Effector memory CD8-positive, alpha-beta T cell (primary cell): ENCODE measurements around the gene GSE1.
A peak's percentile ranks its signal among the peaks of the same experiment; 100 is the strongest.

ENCODE experiments used
- ATAC-seq: fragments of 150-1000 bp; cut with Tn5 transposase; replicated peaks from 2 replicates; pipeline ENCODE4 v1.10.0; 2021; ENCODE audit warnings: mild to moderate bottlenecking, moderate library complexity
- DNase-seq, 3 experiments: peaks; one replicate each; pipeline ENCODE4 v3.0.0; 2021
- H3K27ac Mint-ChIP-seq, 2 donors: one replicate each; pipeline ENCODE4 v1.8.0; 2022; ENCODE audit warnings: mild to moderate bottlenecking in 2 of 2, mixed read lengths in 2 of 2, moderate library complexity in 2 of 2
- H3K27me3 Mint-ChIP-seq, 2 donors: one replicate each; pipeline ENCODE4 v1.8.0; 2022; ENCODE audit warnings: mixed read lengths in 2 of 2
- H3K36me3 Mint-ChIP-seq: one replicate; pipeline ENCODE4 v1.8.0; 2022; ENCODE audit warnings: mild to moderate bottlenecking, moderate library complexity, mixed read lengths; ENCODE audit not compliant: insufficient read depth
- H3K4me1 Mint-ChIP-seq, 2 donors: one replicate each; pipeline ENCODE4 v1.8.0; 2022; ENCODE audit warnings: low read depth in 2 of 2, mixed read lengths in 2 of 2
- H3K4me3 Mint-ChIP-seq, 2 donors: one replicate each; pipeline ENCODE4 v1.8.0; 2022; ENCODE audit warnings: mild to moderate bottlenecking in 2 of 2, mixed read lengths in 2 of 2, moderate library complexity in 2 of 2
- H3K9me3 Mint-ChIP-seq, 2 donors: one replicate each; pipeline ENCODE4 v1.8.0; 2022; ENCODE audit warnings: mixed read lengths in 2 of 2

GSE1 gene

DNA sequence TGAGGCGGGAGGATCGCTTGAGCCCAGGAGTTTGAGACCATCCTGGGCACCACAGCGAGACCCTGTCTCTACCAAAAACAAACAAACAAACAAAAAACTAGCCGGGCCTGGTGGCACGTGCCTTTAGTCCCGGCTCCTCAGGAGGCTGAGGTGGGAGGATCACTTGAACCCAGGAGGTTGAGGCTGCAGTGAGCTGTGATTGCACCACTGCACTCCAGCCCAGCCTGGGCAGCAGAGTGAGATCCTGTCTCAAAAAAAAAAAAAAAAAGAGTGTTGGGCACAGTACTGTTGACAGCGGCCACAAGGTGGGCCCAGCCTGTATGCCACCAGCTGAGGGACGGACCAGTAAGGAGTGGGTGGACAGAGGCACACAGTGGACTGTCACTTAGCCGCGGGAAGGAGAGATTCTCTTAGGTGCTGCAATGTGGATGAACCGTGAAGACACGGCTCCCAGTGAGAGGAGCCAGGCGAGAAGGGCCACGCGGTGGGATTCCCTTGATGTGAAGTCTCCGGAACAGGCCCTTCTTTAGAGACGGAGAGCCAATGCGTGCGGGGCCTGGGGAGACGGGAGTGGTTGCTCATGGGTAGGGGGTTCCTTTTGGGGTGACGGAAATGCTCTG is 31.1 kb downstream of the GSE1 start:
- H3K27me3 Mint-ChIP-seq, result no peaks in the 10 kb centered on the region
- peak overlapping the region in 1 of 2 donors; percentile 23 for H3K4me3 Mint-ChIP-seq
- peaks cover 24 to 30% of the 10 kb centered on the region in 2 donors for H3K4me1 Mint-ChIP-seq
- H3K36me3 Mint-ChIP-seq, result peaks cover 27% of the 10 kb centered on the region
- peak overlapping the region; percentile 26 to 67 for H3K27ac Mint-ChIP-seq
- ATAC-seq, result no peak
- no peaks in the 10 kb centered on the region for H3K9me3 Mint-ChIP-seq
- no peak for DNase-seq

DNA sequence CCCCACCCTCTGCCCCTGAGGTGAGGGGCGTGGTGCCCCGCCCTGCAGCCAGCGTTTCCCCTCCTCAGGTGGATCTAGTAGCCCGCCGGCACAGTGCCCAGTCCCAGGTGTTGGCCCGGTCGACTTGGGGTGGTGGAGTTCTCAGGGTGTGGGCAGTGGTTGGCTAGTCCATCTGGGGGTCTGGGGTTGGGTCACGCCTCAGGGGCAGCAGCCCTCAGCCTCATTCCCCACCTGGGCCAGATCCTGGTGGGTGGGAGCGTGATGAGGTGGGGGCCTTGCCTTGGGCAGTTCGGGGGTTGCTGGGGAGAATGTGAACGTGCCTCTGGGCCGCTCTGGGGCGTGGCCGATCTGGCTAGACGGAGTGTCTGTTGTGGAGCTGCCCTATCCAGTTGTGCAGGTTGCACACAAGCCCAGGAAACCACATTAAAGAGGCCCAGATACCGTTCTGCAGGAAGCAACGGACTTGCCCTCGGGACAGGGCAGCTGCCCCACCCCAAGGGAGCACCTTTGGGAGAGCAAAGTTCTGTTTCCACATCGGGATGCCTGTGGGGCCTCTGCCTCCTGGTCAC is 32.0 kb downstream of the GSE1 start:
- Mint-ChIP-seq H3K4me1 (peaks cover 21 to 26% of the 10 kb centered on the region in 2 donors), H3K4me3 (no peak overlapping the region), H3K36me3 (peaks cover 31% of the 10 kb centered on the region), H3K27me3 (no peaks in the 10 kb centered on the region), H3K9me3 (no peaks in the 10 kb centered on the region), H3K27ac (peak overlapping the region; percentile 67 to 68)
- DNase-seq, result no peak
- no peak for ATAC-seq

DNA sequence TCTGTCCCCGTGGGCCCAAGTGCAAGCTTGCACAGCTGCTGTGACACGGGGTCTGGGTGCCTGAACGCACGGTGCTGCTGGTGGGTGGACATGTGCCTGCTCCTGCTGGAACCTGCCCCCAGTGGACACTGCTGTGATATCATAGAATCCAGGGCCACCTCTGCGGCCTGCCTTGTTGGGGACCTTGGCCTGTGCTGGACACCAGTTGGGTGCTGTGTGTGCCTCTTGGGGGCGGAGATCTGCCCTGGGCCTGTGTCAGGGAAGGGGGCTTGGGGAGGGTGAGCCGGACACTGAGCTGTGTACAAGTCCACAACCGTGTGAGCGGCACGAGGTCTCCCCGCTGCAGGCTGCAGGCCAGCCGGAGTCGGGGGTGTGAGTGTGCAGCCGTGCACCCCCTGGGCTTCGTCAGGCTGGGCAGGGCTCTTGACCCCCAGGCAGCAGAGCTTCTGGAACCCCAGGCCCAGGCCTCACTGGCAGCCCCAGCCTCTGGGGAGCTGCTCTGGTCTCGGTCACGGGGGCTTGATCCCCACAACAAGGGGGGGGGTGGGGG is 33.3 kb downstream of the GSE1 start:
- Mint-ChIP-seq H3K27ac (no peak overlapping the region), H3K9me3 (no peaks in the 10 kb centered on the region), H3K4me3 (no peak overlapping the region), H3K27me3 (no peaks in the 10 kb centered on the region), H3K4me1 (peaks cover 18 to 26% of the 10 kb centered on the region in 2 donors), H3K36me3 (peaks cover 27% of the 10 kb centered on the region)
- ATAC-seq (no peak), DNase-seq (no peak)

DNA sequence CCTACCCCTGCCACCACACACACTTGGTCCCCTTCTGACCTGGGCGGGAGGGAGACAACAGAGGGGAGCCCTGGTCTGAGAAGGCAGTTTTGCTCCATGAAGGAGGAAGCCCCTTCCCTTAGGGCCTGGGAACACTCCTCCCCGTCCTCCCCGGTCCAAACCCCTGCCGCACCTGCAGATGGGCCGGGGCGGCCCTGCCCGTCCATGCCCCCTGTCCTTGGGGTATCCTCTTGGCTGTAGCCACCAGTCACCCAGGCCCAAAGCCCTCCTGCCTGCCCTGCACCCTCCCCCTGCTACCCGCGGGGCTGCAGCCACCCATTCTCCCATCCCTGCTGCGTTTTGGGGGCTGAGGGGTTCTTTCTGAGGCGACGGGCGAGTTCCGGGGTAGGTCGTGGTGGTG is 33.9 kb downstream of the GSE1 start:
- H3K9me3 Mint-ChIP-seq, result no peaks in the 10 kb centered on the region
- peaks cover 18 to 26% of the 10 kb centered on the region in 2 donors for H3K4me1 Mint-ChIP-seq
- DNase-seq (no peak), ATAC-seq (no peak)
- H3K27me3 Mint-ChIP-seq, result no peaks in the 10 kb centered on the region
- H3K4me3 Mint-ChIP-seq, result no peak overlapping the region
- peaks cover 25% of the 10 kb centered on the region for H3K36me3 Mint-ChIP-seq
- peak overlapping the region in 1 of 2 donors; percentile 79 for H3K27ac Mint-ChIP-seq

DNA sequence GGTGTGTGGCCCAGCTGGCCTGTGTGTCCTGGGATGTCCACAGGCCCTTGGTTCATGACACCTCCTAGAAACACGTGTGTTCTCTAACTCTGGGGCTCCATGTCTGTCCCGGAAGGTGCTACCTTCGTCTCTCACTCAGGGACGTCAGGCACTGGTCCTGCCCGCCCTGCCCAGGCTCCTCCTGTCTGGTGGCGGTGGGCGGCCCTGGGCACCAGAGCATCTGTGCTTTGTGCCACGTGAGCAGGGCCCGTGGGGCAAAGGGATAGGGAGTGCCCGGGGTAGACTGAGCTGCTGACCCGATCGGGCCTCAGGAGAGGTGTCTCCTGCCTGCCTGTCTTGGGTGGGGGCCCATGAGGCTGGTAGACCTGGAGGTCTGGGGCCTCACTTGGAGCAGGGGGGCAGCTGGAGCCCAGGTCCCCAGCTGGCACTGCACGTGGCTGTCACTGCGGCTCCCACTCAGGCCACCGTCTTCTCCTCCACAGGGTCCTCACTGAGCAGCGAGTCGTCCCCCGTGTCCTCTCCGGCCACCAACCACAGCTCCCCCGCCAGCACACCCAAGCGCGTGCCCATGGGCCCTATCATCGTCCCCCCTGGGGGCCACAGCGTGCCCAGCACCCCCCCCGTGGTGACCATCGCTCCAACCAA is 35.1 kb downstream of the GSE1 start:
- Mint-ChIP-seq H3K4me1 (peaks cover 20 to 22% of the 10 kb centered on the region in 2 donors), H3K9me3 (no peaks in the 10 kb centered on the region), H3K27me3 (no peaks in the 10 kb centered on the region), H3K27ac (peak overlapping the region; percentile 79 to 82), H3K4me3 (no peak overlapping the region), H3K36me3 (peaks cover 31% of the 10 kb centered on the region)
- no peak for DNase-seq
- ATAC-seq, result no peak

DNA sequence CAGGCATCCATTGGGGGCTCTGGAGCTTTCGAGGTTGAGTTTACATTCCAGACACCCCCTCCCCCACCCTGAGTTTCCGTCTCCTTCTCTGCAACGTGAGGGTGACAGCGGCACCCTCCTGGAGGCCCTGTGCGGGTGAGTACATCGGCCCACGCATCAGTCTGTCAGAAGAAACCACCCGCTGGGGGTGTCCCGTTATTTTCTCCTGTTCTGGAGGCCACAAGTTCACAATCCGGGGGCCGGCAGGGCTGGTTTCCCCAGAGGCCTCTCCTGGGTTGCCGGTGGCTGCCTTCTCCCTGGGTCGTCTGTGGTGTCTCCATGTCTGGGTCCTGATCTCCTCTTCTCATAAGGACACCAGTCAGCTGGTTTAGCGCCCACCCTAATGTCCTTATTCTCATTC is 35.7 kb downstream of the GSE1 start:
- H3K27ac Mint-ChIP-seq, result peak overlapping the region; percentile 20 to 79
- H3K4me3 Mint-ChIP-seq, result no peak overlapping the region
- no peaks in the 10 kb centered on the region for H3K9me3 Mint-ChIP-seq
- DNase-seq (no peak), ATAC-seq (no peak)
- peaks cover 17 to 18% of the 10 kb centered on the region in 2 donors for H3K4me1 Mint-ChIP-seq
- no peaks in the 10 kb centered on the region for H3K27me3 Mint-ChIP-seq
- peaks cover 31% of the 10 kb centered on the region for H3K36me3 Mint-ChIP-seq

DNA sequence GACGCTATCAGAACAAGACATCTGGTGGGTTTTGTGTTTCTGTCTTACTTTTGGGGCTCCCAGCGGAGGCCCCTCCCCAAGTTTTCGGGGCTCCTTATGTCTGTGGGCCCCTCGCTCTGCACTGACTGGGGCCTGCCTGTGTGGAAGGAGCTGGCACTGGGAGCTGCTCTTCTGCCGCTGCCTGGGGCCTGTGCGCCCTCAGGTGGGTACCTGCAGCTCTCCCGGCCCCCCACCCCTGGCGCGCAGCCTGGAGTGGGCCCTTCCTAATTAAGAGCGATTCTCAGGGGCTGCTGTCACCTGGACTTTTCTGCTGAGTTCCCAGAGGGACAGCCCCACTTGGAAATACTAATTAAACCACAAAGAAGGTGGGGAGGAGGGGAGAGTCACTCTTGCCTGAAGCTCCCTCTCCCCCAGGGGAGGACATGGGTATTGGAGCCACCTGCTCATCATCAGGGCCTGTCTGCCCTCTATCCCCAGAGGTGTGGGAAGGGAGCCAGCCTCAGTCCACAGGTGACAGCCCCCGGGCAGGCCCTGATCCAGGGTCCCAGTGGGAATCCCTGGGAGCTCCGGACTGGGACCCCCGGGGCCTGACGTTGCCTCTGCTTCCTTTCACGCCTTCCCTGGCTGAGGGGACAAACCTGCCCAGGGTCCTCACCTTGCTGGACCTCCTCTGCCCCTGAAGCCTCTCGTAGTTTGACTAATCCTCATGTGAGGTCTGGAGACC is 36.5 kb downstream of the GSE1 start:
- Mint-ChIP-seq H3K9me3 (no peaks in the 10 kb centered on the region), H3K27ac (peak overlapping the region; percentile 20 to 79), H3K36me3 (peaks cover 31% of the 10 kb centered on the region), H3K27me3 (no peaks in the 10 kb centered on the region), H3K4me1 (peaks cover 11 to 12% of the 10 kb centered on the region in 2 donors), H3K4me3 (no peak overlapping the region)
- ATAC-seq (no peak), DNase-seq (no peak)

DNA sequence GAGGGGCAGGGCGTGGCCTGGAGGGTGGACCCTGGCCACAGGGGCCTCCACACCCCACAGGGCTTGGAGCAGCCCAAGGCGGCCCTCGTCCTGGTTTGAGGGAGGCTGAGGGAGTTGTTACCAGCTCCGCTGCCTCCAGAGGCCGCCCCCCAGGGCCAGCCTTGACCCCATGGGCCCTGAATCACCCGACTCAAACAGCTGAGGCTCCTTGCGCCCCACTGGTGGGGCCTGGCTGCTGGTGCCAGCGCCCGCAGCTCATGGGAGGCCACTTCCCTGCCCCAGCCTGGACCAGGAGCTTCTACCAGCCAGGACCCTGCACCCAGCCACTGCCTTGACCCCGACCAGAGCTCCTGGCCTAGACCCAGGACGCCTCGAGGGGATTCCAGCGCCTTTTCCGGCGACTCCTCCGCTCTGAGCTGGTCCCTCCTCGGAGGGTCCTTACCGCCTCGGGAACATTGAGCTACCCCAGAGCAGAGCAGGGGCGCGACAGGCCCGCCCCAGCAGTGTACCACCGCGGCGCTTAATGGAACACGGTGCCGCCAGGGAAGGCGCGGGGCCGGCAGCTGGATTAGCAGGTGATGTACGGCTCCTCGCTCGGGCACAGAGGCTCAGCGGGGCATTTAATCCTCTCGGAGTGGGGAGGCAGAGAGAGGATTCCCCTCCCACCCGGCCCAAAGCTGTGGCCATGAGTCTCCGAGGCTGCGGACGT is 37.2 kb downstream of the GSE1 start:
- DNase-seq, result no peak
- no peak for ATAC-seq
- Mint-ChIP-seq H3K27me3 (no peaks in the 10 kb centered on the region), H3K27ac (no peak overlapping the region), H3K4me3 (no peak overlapping the region), H3K9me3 (no peaks in the 10 kb centered on the region), H3K36me3 (peaks cover 34% of the 10 kb centered on the region), H3K4me1 (peaks cover 8 to 9% of the 10 kb centered on the region in 2 donors)

- no peak overlapping the region for H3K27ac Mint-ChIP-seq
- peak; percentile 56 for ATAC-seq
- peaks cover 8 to 9% of the 10 kb centered on the region in 2 donors for H3K4me1 Mint-ChIP-seq
- no peaks in the 10 kb centered on the region for H3K9me3 Mint-ChIP-seq
- H3K36me3 Mint-ChIP-seq, result peaks cover 36% of the 10 kb centered on the region
- H3K4me3 Mint-ChIP-seq, result no peak overlapping the region
- H3K27me3 Mint-ChIP-seq, result no peaks in the 10 kb centered on the region
- no peak for DNase-seq
Observed at GRCh38 chr16:85650844-85651628, 37.9 kb downstream of the GSE1 start.

DNA sequence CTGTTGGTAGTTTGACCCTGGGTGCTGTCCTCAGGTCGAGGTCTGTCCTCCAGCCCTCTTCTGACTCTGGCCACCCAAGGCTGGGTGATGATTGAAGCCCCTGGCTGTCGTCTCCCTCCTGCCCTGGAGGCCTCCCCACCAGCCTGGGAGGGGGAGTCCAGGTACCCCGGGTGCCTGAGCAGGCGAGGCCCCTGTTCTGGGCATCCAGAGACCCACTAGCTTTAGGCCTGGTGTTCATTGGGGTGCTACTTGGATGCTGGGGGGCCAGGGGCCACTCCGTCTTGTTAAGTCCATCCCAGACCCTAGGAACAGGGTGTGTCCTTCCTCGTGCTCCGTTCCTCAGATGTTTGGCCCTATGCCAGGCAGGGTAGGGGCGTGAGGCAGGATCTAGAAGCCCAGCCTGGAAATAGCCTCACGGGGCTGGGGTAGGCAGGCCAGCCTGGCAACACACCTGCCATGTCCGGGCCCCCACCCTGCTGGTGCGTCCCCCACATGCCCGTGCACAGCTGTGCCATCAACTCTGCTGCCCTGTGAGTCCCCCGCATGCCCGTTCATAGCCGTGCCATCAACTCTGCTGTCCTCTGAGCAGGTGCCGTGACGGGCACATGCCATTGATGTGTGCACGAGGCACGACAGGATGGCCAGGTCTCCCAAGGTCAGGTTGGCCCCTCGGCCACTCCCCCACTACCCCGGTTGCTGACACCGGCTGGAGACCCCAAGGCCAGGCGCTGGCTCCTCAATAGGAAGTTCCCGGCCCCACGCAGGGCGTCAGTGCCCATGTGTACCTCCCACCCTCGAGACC is 38.7 kb downstream of the GSE1 start:
- no peaks in the 10 kb centered on the region for H3K9me3 Mint-ChIP-seq
- ATAC-seq, result no peak
- no peaks in the 10 kb centered on the region for H3K27me3 Mint-ChIP-seq
- peaks cover 5 to 9% of the 10 kb centered on the region in 2 donors for H3K4me1 Mint-ChIP-seq
- H3K4me3 Mint-ChIP-seq, result no peak overlapping the region
- peaks cover 44% of the 10 kb centered on the region for H3K36me3 Mint-ChIP-seq
- peak overlapping the region; percentile 52 to 86 for H3K27ac Mint-ChIP-seq
- no peak for DNase-seq

GRCh38 chr16:85652431-85653221 is 39.5 kb downstream of the GSE1 start:
- no peak overlapping the region for H3K4me3 Mint-ChIP-seq
- peak in 1 of 3 experiments; percentile 22 for DNase-seq
- H3K9me3 Mint-ChIP-seq, result no peaks in the 10 kb centered on the region
- H3K27me3 Mint-ChIP-seq, result no peaks in the 10 kb centered on the region
- peaks cover 5 to 9% of the 10 kb centered on the region in 2 donors for H3K4me1 Mint-ChIP-seq
- ATAC-seq, result peak; percentile 54
- peaks cover 46% of the 10 kb centered on the region for H3K36me3 Mint-ChIP-seq
- H3K27ac Mint-ChIP-seq, result peak overlapping the region; percentile 52 to 86
